IPS-15b (cell line): ENCODE results near the gene PILRA.
"Not testable (repeated sequence)": the region's sequence is repeated elsewhere in the genome, so short reads cannot be mapped to it uniquely, and the experiment has no call there.

Experiments used
- H3K27me3 ChIP-seq: one replicate; pipeline ENCODE4 v1.6.1; 2013; ENCODE audit warnings: low read length; ENCODE audit not compliant: control insufficient read depth, insufficient read depth
- H3K36me3 ChIP-seq: one replicate; pipeline ENCODE4 v1.6.1; 2013; ENCODE audit warnings: low read length; ENCODE audit not compliant: control insufficient read depth, insufficient read depth
- H3K4me1 ChIP-seq: one replicate; pipeline ENCODE4 v1.6.1; 2013; ENCODE audit warnings: mild to moderate bottlenecking, low read length; ENCODE audit not compliant: control insufficient read depth, insufficient read depth
- H3K4me3 ChIP-seq: one replicate; pipeline ENCODE4 v1.5.1; 2013; ENCODE audit warnings: low read depth, low read length
- H3K9ac ChIP-seq: one replicate; pipeline ENCODE4 v1.6.1; 2013; ENCODE audit warnings: low read depth, mild to moderate bottlenecking, low read length
- H3K9me3 ChIP-seq: one replicate; pipeline ENCODE4 v1.6.1; 2013; ENCODE audit warnings: mild to moderate bottlenecking, low read length; ENCODE audit not compliant: control insufficient read depth, insufficient read depth

PILRA gene

DNA sequence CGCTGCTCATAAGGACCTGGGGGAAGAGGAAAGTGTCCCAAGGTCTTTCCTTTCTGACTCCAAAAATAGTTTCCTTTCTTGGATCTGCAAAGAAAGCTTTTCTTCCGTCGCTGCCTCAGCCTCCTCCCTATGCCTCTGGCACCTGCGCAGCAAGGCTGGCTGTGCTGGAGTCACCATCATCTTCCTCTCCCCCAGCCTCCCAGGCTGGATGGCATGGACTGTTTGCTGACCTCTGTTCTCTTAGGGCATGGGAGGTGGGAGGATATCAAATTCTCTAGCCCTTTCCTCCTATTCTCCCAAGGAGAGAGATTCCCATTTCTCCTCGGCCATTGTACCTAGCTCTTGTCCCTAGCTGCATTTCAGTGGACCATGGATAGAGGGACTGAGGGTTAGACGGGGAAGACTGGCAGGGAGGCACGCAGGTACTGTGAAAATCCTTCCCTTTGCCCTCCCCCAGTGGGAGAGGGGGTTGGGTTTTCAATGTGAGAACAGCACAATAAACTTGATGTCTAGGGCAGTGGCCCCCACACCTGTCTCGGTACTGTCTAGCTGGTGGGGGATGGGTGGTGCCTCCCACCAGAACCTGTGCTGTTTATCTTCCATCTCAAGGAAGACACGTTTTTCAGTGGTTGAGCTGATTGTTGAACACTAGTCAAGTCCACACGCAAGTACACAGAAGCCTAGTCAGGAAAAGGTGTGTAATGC, 60.5 kb downstream of the PILRA start:
- Histone ChIP-seq H3K4me1 (peaks cover 8% of the 10 kb centered on the region), H3K36me3 (peaks cover 18% of the 10 kb centered on the region), H3K9me3 (no peaks in the 10 kb centered on the region), H3K4me3 (no peak overlapping the region), H3K27me3 (no peaks in the 10 kb centered on the region), H3K9ac (no peak overlapping the region)

DNA sequence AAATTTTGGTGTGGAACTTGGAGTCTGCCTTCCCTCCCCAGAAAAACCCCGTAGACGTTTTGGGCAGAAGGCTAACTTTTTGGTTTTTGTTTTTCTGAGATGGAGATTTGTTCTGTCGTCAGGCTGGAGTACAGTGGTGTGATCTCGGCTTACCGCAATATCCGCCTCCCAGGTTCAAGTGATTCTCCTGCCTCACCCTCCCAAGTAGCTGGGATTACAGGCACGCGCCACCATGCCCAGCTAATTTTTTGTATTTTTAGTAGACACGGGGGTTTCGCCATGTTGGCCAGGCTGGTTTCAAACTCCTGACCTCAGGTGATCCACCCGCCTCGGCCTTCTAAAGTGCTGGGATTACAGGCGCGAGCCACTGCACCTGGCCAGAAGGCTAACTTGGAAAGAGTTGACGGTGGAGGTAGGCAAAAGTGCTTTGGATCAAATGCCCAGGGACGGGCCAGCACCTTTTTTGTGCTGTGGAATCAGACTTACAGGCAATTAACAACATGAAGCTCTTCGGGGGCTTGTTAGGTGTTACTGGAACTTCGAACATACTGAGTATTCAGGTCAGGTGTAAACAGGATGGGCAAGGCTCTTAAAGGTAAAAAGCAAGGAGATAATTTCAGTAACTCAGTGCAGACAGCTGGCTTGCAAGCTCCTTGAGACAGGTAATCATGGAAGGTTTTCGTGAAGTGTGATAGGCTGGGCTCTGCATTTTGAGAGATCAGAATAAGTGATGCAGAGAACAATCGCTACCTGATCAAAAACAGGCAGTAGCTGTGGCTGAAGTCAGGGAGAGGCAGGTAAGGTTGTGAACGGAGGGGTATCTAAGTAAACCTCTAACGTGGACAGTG, 61.2 kb downstream of the PILRA start:
- Histone ChIP-seq H3K9ac (no peak overlapping the region), H3K36me3 (peaks cover 18% of the 10 kb centered on the region), H3K4me3 (peak overlapping the region; percentile 81), H3K27me3 (no peaks in the 10 kb centered on the region), H3K4me1 (peaks cover 8% of the 10 kb centered on the region), H3K9me3 (no peaks in the 10 kb centered on the region)

DNA sequence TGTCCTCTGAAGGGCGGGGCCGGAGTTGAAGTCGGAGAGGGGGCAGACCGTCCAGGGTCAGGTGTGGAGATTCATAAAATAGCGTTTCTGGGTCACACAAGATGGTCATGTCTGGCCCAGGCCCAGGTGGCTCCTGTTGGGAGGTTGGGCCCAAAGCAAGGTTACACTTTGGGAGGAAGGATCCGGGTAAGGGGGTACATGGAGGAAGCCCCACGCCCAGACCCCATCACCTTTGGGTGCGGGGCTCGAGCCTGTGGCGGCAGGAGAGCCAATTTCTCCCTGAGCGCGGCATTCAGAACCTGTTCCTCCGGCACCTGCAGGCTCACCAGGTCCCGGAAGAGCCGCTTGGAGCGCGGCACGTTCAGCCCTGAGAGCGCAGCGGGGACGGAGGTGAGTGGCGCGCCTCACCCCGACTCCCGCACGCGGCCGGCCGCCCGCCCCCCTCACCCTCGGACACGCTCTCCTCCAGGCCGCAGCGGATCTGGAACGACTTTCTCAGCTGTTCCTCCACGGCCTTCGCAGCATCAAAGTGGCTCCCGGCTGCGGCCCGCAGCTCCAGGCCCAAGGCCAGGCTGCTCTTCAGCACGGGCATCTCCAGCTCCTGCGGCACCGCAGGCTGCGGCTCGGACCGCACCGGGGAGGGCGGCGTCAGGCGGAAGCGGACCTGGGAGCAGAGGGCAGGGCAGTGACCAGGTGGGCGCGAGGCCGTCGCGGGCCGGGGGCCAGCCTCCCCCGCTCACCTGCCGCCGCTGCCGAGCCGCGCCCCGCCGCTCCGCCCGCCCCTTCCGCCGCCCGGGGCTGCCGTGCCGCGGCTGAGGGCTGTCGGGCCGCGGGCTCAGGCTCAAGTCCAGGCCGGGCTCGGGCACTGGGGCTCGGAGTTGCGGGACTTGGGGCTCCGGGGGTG, 62.4 kb downstream of the PILRA start:
- H3K4me1 ChIP-seq, result peaks cover 8% of the 10 kb centered on the region

DNA sequence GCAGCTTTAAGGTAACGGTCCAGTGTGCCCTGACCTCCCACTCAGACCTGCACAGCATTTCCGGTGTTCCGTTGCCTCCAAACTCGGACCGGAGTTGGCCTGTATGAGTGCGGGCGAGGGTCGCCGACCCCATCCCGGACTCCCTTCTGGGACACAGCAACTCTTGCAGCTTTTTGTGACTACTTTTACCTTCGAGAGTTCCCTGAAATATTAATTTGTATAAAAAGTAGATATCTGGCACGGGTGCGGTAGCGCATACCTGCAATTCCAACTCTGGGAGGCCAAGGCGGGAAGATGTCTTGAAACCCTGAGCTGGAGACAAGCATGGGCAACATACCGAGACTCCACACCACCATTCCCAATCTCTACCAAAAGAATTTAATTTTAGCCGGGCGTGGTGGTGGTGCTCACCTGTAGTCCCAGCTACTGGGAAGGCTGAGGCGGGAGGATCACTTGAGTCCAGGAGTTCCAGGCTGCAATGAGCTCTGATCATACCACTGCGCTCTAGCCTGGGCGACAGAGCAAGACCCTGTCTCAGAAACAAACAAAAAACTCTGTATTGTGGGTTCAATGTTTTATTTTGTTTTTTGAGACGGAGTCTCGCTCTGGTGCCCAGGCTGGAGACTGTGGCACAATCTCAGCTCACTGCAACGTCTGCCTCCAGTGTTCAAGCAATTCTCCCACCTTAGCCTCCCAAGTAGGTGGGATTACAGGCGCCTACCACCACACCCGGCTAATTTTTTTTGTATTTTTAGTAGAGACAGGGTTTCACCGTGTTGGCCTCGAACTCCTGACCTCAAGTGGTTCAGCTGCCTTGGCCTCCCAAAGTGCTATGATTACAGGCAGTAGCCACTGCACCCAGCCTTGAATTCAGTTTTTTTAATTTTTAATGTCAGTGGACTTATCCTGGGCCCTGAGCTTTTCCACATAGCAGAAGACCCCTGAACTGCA, 64.1 kb downstream of the PILRA start:
- peaks cover 17% of the 10 kb centered on the region for H3K36me3 ChIP-seq
- no peaks in the 10 kb centered on the region for H3K9me3 ChIP-seq
- no peak overlapping the region for H3K9ac ChIP-seq
- H3K4me1 ChIP-seq, result peaks cover 5% of the 10 kb centered on the region
- no peak overlapping the region for H3K4me3 ChIP-seq
- no peaks in the 10 kb centered on the region for H3K27me3 ChIP-seq

More for the DNA sequence above, 62.4 kb downstream of the PILRA start:
- Histone ChIP-seq H3K27me3 (no peaks in the 10 kb centered on the region), H3K36me3 (peaks cover 18% of the 10 kb centered on the region), H3K9ac (peak overlapping the region; percentile 89), H3K9me3 (no peaks in the 10 kb centered on the region), H3K4me3 (peak overlapping the region; percentile 81)

DNA sequence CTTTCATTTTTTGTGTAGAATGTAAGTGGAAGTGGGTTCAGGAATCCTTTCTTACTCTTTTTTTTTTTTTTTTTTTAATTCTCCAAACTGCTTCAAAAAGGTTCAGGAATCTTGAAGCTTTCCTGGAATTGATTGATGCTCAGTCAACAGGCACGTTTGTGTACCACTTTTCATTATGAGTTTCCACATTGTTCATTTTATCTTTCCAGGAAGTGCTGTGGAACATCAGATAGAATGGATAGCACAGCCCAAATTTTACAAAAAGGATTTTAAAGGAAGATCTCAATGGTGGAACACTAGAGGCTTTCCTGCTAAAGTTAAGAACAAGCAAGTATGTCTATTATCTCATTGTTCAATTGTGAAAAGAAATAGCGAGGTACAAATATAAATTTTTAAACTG, 64.9 kb downstream of the PILRA start:
- Histone ChIP-seq H3K9me3 (no peaks in the 10 kb centered on the region), H3K36me3 (peaks cover 10% of the 10 kb centered on the region), H3K9ac (no peak overlapping the region), H3K4me3 (no peak overlapping the region), H3K27me3 (no peaks in the 10 kb centered on the region), H3K4me1 (peaks cover 4% of the 10 kb centered on the region)

DNA sequence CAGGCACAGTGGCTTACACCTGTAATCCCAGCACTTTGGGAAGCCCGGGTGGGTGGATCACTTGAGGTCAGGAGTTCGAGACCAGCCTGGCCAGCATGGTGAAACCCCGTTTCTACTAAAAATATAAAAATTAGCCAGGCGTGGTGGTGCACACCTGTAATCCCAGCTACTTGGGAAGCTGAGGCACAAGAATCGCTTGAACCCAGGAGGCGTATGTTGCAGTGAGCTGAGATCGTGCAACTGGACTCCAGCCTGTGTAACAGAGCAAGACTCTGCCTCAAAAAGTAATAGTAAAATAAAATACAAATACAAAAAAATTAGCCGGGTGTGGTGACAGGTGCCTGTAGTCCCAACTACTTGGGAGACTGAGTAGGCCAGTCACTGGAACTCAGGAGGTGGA, 65.4 kb downstream of the PILRA start:
- H3K9ac ChIP-seq, H3K36me3 ChIP-seq, H3K4me3 ChIP-seq, H3K4me1 ChIP-seq, H3K27me3 ChIP-seq, H3K9me3 ChIP-seq: not testable (repeated sequence)

DNA sequence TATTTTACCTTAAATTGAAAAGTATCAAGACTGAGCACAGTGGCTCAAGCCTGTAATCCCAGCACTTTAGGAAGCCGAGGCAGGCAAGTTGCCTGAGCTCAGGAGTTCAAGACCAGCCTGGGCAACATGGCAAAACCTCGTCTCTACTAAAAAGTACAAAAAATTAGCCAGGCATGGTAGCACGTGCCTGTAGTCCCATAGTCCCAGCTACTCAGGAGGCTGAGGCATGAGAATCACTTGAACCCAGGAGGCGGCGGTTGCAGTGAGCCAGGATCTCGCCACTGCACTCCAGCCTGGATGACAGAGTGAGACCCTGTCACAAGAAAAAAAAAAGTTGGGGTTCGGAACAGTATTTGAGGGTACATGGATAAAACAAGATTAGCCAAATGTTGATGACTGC, 66.0 kb downstream of the PILRA start:
- not testable (repeated sequence) for H3K4me3 ChIP-seq, H3K9ac ChIP-seq, H3K9me3 ChIP-seq, H3K27me3 ChIP-seq, H3K36me3 ChIP-seq, H3K4me1 ChIP-seq

DNA sequence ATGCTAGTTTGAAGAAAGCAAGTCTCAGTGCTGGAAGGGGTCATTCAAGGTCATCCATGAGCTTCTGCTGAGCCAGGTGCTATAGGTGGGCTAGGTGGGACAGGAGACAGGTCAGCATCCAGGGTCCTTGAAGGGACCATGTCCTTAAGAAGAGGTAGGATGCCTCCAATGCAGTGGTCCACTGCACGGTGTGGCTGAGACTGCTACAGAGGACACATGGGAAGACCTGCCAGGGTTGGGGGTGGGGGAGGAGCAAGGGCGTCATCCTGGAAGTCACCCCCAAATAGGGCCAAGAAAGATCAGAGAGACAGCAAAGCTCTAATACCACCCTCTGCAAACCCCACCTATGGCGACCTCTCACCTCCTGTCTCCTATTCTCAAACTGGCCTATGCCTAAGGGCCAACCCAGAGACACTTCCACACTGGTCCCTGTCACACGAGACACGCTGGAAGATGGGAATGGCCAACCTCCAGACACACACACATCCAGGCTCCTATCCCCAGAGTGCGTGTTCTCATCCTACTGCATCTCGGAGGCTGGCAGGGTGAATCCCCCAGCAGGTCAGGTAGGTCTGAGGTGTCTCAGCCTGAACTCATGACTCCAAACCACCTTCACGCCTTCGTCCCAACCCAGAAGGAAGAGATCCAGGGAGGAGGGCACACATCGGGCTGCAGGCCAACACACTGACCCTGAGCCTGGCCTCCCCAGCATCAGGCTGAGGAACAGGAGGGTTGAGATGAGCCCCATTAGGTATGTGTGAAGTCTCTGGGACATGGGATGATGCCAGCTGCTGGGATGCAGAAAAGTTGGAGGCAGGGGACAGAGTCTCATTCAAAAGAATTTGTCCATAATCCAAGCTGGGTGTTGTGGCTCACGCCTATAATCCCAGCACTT, 68.6 kb downstream of the PILRA start:
- Histone ChIP-seq H3K27me3 (no peaks in the 10 kb centered on the region), H3K9me3 (no peaks in the 10 kb centered on the region), H3K9ac (no peak overlapping the region), H3K4me3 (no peak overlapping the region), H3K4me1 (no peaks in the 10 kb centered on the region), H3K36me3 (no peaks in the 10 kb centered on the region)

DNA sequence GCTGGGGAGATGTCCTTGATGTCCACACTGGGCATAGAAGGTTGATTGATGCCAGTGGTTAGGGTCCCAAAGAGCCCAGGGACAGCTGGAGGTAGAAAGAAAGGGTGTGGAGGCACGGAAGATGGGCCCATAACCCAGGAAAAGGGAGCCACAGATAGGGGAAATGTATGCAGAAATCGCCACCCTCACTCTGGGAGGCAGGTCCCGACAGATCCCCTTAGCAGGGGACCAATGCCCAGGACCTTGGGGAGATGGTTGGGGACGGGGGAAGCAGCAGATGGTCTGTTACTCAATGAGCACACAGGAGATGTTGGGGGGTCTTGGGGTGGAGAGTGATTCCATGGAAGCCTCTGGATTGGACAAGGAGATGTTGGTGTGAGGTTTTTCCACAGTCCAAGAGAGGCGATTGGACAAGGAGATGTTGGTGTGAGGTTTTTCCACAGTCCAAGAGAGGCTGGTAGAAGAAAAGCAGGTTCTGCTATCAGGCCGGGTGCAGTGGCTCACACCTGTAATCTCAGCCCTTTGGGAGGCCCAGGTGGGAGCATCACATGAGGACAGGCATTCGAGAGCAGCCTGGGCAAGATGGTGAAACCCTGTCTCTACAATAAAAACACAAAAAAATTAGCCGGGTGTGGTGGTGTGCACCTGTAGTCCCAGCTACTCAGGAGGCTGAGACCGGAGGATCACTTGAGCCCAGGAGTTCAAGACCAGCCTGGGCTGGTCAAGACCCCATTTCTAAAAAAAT, 70.0 kb downstream of the PILRA start:
- H3K4me1 ChIP-seq, result no peaks in the 10 kb centered on the region

More for the DNA sequence above, 70.0 kb downstream of the PILRA start:
- Histone ChIP-seq H3K4me3 (no peak overlapping the region), H3K9me3 (no peaks in the 10 kb centered on the region), H3K9ac (no peak overlapping the region), H3K27me3 (no peaks in the 10 kb centered on the region), H3K36me3 (no peaks in the 10 kb centered on the region)
